Tibial artery (tissue), 4 donors: ENCODE results near the gene CRTC1.

Experiments
- DNase-seq, 2 donors: peaks; one replicate each; pipeline ENCODE4 v3.0.0-alpha.2; 2019
- H3K27ac ChIP-seq, 2 donors: fragments of 200-600 bp; sonication (generic) in 1 of 2; 1 replicate in 1 of 2; 2 replicates in 1 of 2; pipeline ENCODE4 v1.5.1; 2018 to 2019; ENCODE audit warnings: mild to moderate bottlenecking in 1 of 2
- H3K27me3 ChIP-seq, 2 donors: fragments of 200-600 bp; sonication (generic) in 1 of 2; one replicate each; pipeline versions ENCODE4 v1.5.1 to v1.6.0; 2016 to 2019
- H3K36me3 ChIP-seq, 3 donors: fragments of 200-600 bp; sonication (generic) in 2 of 3; one replicate each; pipeline ENCODE4 v1.5.1; 2016 to 2019; ENCODE audit warnings: mild to moderate bottlenecking in 2 of 3
- H3K4me1 ChIP-seq, 4 donors: fragments of 200-600 bp; sonication (generic) in 2 of 4; 1 replicate in 3 of 4; 2 replicates in 1 of 4; pipeline ENCODE4 v1.5.1; 2016 to 2019
- H3K4me3 ChIP-seq, 2 donors: fragments of 200-600 bp; sonication (generic) in 1 of 2; 1 replicate in 1 of 2; 2 replicates in 1 of 2; pipeline ENCODE4 v1.5.1; 2018 to 2019; ENCODE audit warnings: mild to moderate bottlenecking in 2 of 2
- H3K9me3 ChIP-seq, 3 donors: fragments of 200-600 bp; sonication (generic) in 1 of 3; one replicate each; pipeline ENCODE4 v1.5.1; 2016 to 2019
- intact Hi-C: fragments of 100-400 bp; cut with DNase I; formaldehyde crosslinking; loops from one replicate; pipeline ENCODE4 v1.15.0; 2023; ENCODE audit warnings: low total_unique reads
- TF ChIP-seq, protein P1 (sequence below), 2 experiments: fragments of 200-600 bp in 1 of 2; fragments of 450-650 bp in 1 of 2; IDR thresholded peaks; one replicate each; pipeline ENCODE4 v1.5.1; 2017 to 2019; ENCODE audit warnings: antibody characterized with exemption in 2 of 2, mild to moderate bottlenecking in 1 of 2, moderate library complexity in 1 of 2

Gene CRTC1

GRCh38 chr19:18781885-18782527 is 98.5 kb downstream of the CRTC1 start:
- no peak overlapping the region for H3K4me3 ChIP-seq
- TF ChIP-seq, protein P1, sequence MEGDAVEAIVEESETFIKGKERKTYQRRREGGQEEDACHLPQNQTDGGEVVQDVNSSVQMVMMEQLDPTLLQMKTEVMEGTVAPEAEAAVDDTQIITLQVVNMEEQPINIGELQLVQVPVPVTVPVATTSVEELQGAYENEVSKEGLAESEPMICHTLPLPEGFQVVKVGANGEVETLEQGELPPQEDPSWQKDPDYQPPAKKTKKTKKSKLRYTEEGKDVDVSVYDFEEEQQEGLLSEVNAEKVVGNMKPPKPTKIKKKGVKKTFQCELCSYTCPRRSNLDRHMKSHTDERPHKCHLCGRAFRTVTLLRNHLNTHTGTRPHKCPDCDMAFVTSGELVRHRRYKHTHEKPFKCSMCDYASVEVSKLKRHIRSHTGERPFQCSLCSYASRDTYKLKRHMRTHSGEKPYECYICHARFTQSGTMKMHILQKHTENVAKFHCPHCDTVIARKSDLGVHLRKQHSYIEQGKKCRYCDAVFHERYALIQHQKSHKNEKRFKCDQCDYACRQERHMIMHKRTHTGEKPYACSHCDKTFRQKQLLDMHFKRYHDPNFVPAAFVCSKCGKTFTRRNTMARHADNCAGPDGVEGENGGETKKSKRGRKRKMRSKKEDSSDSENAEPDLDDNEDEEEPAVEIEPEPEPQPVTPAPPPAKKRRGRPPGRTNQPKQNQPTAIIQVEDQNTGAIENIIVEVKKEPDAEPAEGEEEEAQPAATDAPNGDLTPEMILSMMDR (IDR thresholded peaks at IDR 0.05): no peak
- intact Hi-C loops: no loop called here
- peaks cover 0 to 20% (median 9%) of the 10 kb centered on the region in 4 donors for H3K4me1 ChIP-seq
- peaks cover 0 to 9% (median 0%) of the 10 kb centered on the region in 3 donors for H3K36me3 ChIP-seq
- no peaks in the 10 kb centered on the region for H3K9me3 ChIP-seq
- H3K27ac ChIP-seq: no peak overlapping the region
- no peak for DNase-seq
- H3K27me3 ChIP-seq: peaks cover 0 to 45% of the 10 kb centered on the region in 2 donors

GRCh38 chr19:18782559-18783225 is 99.2 kb downstream of the CRTC1 start:
- Histone ChIP-seq H3K36me3 (peaks cover 0 to 2% (median 0%) of the 10 kb centered on the region in 3 donors), H3K27ac (no peak overlapping the region), H3K27me3 (peaks cover 5 to 45% of the 10 kb centered on the region in 2 donors), H3K9me3 (no peaks in the 10 kb centered on the region), H3K4me3 (no peak overlapping the region), H3K4me1 (peaks cover 0 to 19% (median 9%) of the 10 kb centered on the region in 4 donors)
- no peak for DNase-seq
- TF ChIP-seq, protein P1 (IDR thresholded peaks at IDR 0.05): no peak
- intact Hi-C loops: no loop called here

DNA sequence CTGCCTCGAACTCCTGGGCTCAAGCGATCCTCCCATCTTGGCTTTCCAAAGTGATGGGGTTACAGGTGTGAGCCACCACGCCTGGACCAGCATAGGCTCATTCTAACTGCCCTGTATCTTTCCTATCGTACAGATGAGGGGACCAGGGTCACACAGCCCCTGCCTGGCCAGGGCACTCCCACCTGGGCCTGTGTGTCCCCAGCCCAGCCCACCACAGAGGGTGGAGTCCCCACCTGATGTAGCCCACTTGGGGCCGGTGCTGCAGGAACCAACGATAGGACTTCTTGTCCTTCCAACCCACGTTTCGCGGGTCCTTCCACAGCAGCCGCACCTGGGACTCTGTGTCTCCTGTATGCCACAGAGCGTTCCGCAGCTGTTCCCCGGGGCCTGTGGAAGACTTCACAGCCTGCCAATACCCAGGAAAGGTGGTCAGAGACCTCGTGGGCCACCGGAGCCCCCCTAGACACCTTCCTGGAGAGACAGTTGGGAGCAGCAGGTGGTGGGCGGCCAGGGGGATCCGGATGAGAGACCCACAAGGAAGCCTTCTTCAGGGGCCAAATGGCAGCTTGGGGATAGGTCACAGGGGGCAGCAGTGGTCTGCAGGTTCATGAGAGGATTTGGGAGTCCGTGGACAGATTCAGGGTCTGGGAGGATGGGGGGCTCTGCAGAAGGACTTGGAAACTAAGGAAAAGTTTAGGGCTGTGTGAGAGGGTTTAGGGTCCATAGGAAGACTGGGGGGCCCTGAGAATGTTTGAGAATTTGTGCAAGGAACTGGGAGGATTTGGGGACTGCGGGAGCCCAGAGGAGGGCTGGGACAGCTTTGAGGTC is 100.7 kb downstream of the CRTC1 start:
- Histone ChIP-seq H3K4me3 (no peak overlapping the region), H3K27me3 (peaks cover 9 to 59% of the 10 kb centered on the region in 2 donors), H3K9me3 (no peaks in the 10 kb centered on the region), H3K36me3 (no peaks in the 10 kb centered on the region), H3K27ac (no peak overlapping the region), H3K4me1 (peaks cover 0 to 33% (median 21%) of the 10 kb centered on the region in 4 donors)
- DNase-seq: no peak
- TF ChIP-seq, protein P1 (IDR thresholded peaks at IDR 0.05): no peak
- intact Hi-C loops: no loop called here

DNA sequence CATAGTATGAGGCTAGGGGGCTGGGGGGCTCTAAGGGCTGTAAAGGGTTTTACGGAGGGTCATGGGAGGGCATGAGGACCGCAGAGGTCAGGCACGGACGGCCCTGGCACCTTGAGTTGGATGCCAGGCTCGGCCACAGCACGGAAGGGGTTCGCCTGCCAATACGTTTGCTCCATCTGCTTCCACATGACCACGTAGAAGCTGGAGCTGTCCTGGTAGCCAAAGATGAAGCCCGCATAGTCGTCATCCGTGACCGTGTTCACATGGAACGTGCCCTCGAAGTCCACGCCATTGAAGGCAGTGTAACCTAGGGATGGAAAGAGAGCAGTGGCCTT is 101.3 kb downstream of the CRTC1 start:
- no peak for DNase-seq
- intact Hi-C loops: no loop called here
- Histone ChIP-seq H3K36me3 (no peaks in the 10 kb centered on the region), H3K27me3 (peaks cover 14 to 65% of the 10 kb centered on the region in 2 donors), H3K4me3 (no peak overlapping the region), H3K9me3 (no peaks in the 10 kb centered on the region), H3K27ac (no peak overlapping the region), H3K4me1 (peaks cover 0 to 39% (median 27%) of the 10 kb centered on the region in 4 donors)
- TF ChIP-seq, protein P1 (IDR thresholded peaks at IDR 0.05): no peak

GRCh38 chr19:18785179-18786124 is 102.0 kb downstream of the CRTC1 start:
- no peaks in the 10 kb centered on the region for H3K9me3 ChIP-seq
- peaks cover 17 to 69% of the 10 kb centered on the region in 2 donors for H3K27me3 ChIP-seq
- H3K4me1 ChIP-seq: peaks cover 0 to 46% (median 33%) of the 10 kb centered on the region in 4 donors
- peak overlapping the region in 1 of 2 donors; percentile 13 for H3K27ac ChIP-seq
- peak; percentile 83 to 85 for DNase-seq
- H3K4me3 ChIP-seq: no peak overlapping the region
- intact Hi-C loops: no loop called here
- no peaks in the 10 kb centered on the region for H3K36me3 ChIP-seq
- TF ChIP-seq, protein P1 (IDR thresholded peaks at IDR 0.05): no peak
